K562 (cell line): ENCODE measurements around the gene PRELID2. TPM values are rescaled to one million over a fixed set of nuclear protein-coding genes. Genes with fewer than 3 reads are reported as not detected.

Experiments
- ATAC-seq: fragments of 200-7000 bp; cut with Tn5 transposase; 3 replicates; pipeline ENCODE4 v1.9.1; 2020; ENCODE audit warnings: moderate library complexity
- Bru-seq: library from RNA; stranded (reverse); fragments of 400-500 nt; gene quantifications from one replicate; lab custom pipeline; 2021; lab: Mats Ljungman, UMichigan
- BruChase-seq, 2 experiments: library from RNA; stranded (reverse); fragments of 400-500 nt; gene quantifications; one replicate each; lab custom pipeline; 2021; lab: Mats Ljungman, UMichigan
- BruUV-seq: library from RNA; stranded (reverse); fragments of 400-500 nt; replicated peaks from 2 replicates; lab custom pipeline; 2021; lab: Mats Ljungman, UMichigan
- CTCF ChIA-PET: fragments of 300-600 bp; formaldehyde crosslinking; extraction: SDS; loops from one replicate; lab custom pipeline; 2021; ENCODE audit warnings: low intra/inter-chr PET ratio; lab: Yijun Ruan, JAX
- POLR2A ChIA-PET: fragments of 300-600, 350-650 bp; sonication (Branson Sonifier 250); formaldehyde crosslinking; extraction: SDS; loops from one replicate; lab custom pipeline; 2021; ENCODE audit warnings: antibody characterized with exemption, inconsistent platforms; lab: Yijun Ruan, JAX
- DNase-seq, 4 experiments: peaks; one replicate each; pipeline versions ENCODE4 v3.0.0 to v3.0.0-alpha.2; 2011 to 2018; ENCODE audit warnings: low spot score in 3 of 4, mixed read lengths in 3 of 4; ENCODE audit errors: extremely low read depth in 1 of 4
- FAIRE-seq: peaks from 2 replicates; lab custom pipeline; 2011; peaks lifted over from hg19 to GRCh38; lab: Jason Lieb, UNC
- H2AFZ ChIP-seq: 2 replicates; pipeline ENCODE4 v1.6.0; 2011; ENCODE audit warnings: low read depth, low read length, control low read depth, inconsistent platforms
- H3K27ac ChIP-seq: fragments of 200-600 bp; 3 replicates; pipeline ENCODE4 v1.8.0; 2011; ENCODE audit warnings: low read depth, mild to moderate bottlenecking, control low read depth, inconsistent platforms, low read length, moderate library complexity, mixed read lengths; ENCODE audit errors: extremely low read depth
- H3K27me3 ChIP-seq, 2 experiments: fragments of 300-600 bp in 1 of 2; 2 replicates in 1 of 2; 3 replicates in 1 of 2; pipeline versions ENCODE4 v1.6.0 to v1.8.0; 2011; ENCODE audit warnings: inconsistent platforms in 2 of 2, low read length in 2 of 2, mild to moderate bottlenecking in 1 of 2, mixed read lengths in 1 of 2, moderate library complexity in 1 of 2; ENCODE audit not compliant: control insufficient read depth in 2 of 2, insufficient read depth in 2 of 2
- H3K36me3 ChIP-seq: fragments of 300-600 bp; 3 replicates; pipeline ENCODE4 v1.8.0; 2011; ENCODE audit warnings: mild to moderate bottlenecking, low read length, inconsistent platforms; ENCODE audit not compliant: control insufficient read depth, insufficient read depth
- H3K4me1 ChIP-seq, 2 experiments: fragments of 200-600 bp in 1 of 2; replicated peaks in 1 of 2; 2 replicates in 1 of 2; 3 replicates in 1 of 2; pipeline versions ENCODE4 v1.5.1 to v1.8.0; 2011; ENCODE audit warnings: inconsistent platforms in 2 of 2, low read length in 2 of 2, mild to moderate bottlenecking in 1 of 2, mixed read lengths in 1 of 2, moderate library complexity in 1 of 2; ENCODE audit not compliant: control insufficient read depth in 2 of 2, insufficient read depth in 2 of 2
- H3K4me2 ChIP-seq: 2 replicates; pipeline ENCODE4 v1.6.1; 2011; ENCODE audit warnings: low read length, control low read depth, inconsistent platforms, mixed read lengths; ENCODE audit not compliant: insufficient read depth
- H3K4me3 ChIP-seq: fragments of 200-600 bp; sonication (generic), shearing (Covaris generic); 2 replicates; pipeline ENCODE4 v1.5.1; 2016; ENCODE audit warnings: control low read depth, inconsistent platforms
- H3K79me2 ChIP-seq: fragments of 200-600 bp; 3 replicates; pipeline ENCODE4 v1.8.0; 2011; ENCODE audit warnings: low read length, inconsistent platforms; ENCODE audit not compliant: control insufficient read depth, insufficient read depth
- H3K9ac ChIP-seq, 2 experiments: 2 replicates each; pipeline versions ENCODE4 v1.6.0 to v1.6.1; 2011; ENCODE audit warnings: low read depth in 2 of 2, low read length in 2 of 2, control low read depth in 1 of 2, inconsistent platforms in 1 of 2, mild to moderate bottlenecking in 1 of 2, mixed read lengths in 1 of 2; ENCODE audit not compliant: insufficient read depth in 1 of 2
- H3K9me1 ChIP-seq: one replicate; pipeline ENCODE4 v1.6.0; 2011; ENCODE audit warnings: inconsistent platforms, mild to moderate bottlenecking, low read length, moderate library complexity; ENCODE audit not compliant: control insufficient read depth, insufficient read depth
- H3K9me3 ChIP-seq: replicated peaks from 2 replicates; pipeline ENCODE4 v1.5.1; 2011; ENCODE audit warnings: low read depth, low read length, inconsistent platforms; ENCODE audit not compliant: control insufficient read depth, insufficient read depth
- H4K20me1 ChIP-seq: replicated peaks from 2 replicates; pipeline ENCODE4 v1.6.1; 2011; ENCODE audit warnings: low read length, inconsistent platforms, mixed read lengths; ENCODE audit not compliant: control insufficient read depth, insufficient read depth
- MGA ChIP-seq: fragments of 450-650 bp; IDR thresholded peaks from 2 replicates; pipeline ENCODE4 v1.6.1; 2016; ENCODE audit warnings: mild to moderate bottlenecking, moderate library complexity
- TCF7 ChIP-seq: sonication (generic); IDR thresholded peaks from 2 replicates; pipeline ENCODE4 v1.6.1; 2016; ENCODE audit warnings: antibody characterized with exemption, borderline replicate concordance
- WGBS: fragments of 100-300 bp; shearing (Covaris generic); methylation state at CpG from one replicate; pipeline ENCODE4 v1.1.6; 2016; ENCODE audit warnings: low coverage, mixed read lengths; ENCODE audit not compliant: insufficient coverage; ENCODE audit errors: missing lambda C conversion rate; 5-methylcytosine and 5-hydroxymethylcytosine counted together
- in situ Hi-C: fragments of 300-500 bp; cut with MboI; formaldehyde crosslinking; loops from 4 replicates; pipeline ENCODE4 v1.15.0; 2018; ENCODE audit warnings: inconsistent platforms, mixed read lengths
- intact Hi-C: fragments of 100-400 bp; cut with micrococcal nuclease; formaldehyde crosslinking; loops from 2 replicates; pipeline ENCODE4 v1.14.2; 2022
- long read RNA-seq, 3 experiments: library from polyadenylated mRNA in 2 of 3; library from RNA in 1 of 3; unstranded in 2 of 3; stranded (forward) in 1 of 3; transcript quantifications; one replicate each; pipeline ENCODE4 v2.0.0, GENCODE V29; 2019 to 2022
- polyA minus RNA-seq, 3 experiments: library from RNA; depleted of rRNA, polyadenylated mRNA; stranded (reverse); fragments of >200 nt; gene quantifications; 2 replicates each; pipeline ENCODE4 v1.2.3, GENCODE V29; 2011
- polyA plus RNA-seq, 8 experiments: library from polyadenylated mRNA; depleted of rRNA in 4 of 8; stranded (reverse) in 5 of 8; unstranded in 3 of 8; fragments of >200 nt; fragmentation: Nextera tagmentation in 2 of 8; fragmentation: Illumina TruSeq in 1 of 8; extraction: Ambion mirVana in 2 of 8; extraction: Trizol in 1 of 8; gene quantifications; 2 replicates each; pipeline versions ENCODE4 v1.2.1 to v1.2.3, GENCODE V29; 2011 to 2014; ENCODE audit warnings: inconsistent platforms in 1 of 8, missing spikeins in 1 of 8
- total RNA-seq, 7 experiments: library from RNA; depleted of rRNA in 6 of 7; stranded (reverse); fragments of >200 nt in 6 of 7; fragmentation: Illumina TruSeq in 2 of 7; extraction: Trizol in 2 of 7; gene quantifications; 2 replicates each; pipeline versions ENCODE4 v1.2.1 to v1.2.3, GENCODE V29; 2011 to 2021; ENCODE audit warnings: low replicate concordance in 1 of 7

The PRELID2 gene
- 98.0 and 157 TPM in 2 replicates for total RNA-seq (2011; cell fraction: chromatin; rRNA removed; ENCODE audit: low replicate concordance)
- total RNA-seq (2011; cell fraction: nucleolus; rRNA removed): 44.4 and 52.9 TPM in 2 replicates
- total RNA-seq (2011; cell fraction: nucleoplasm; rRNA removed): 98.7 and 150 TPM in 2 replicates
- total RNA-seq (2014; rRNA removed): 42.7 and 68.2 TPM in 2 replicates
- 34.1 and 36.8 TPM in 2 replicates for total RNA-seq (2014; rRNA removed; fragmentation: Illumina TruSeq; extraction: Trizol)
- total RNA-seq (2015; rRNA removed; fragmentation: Illumina TruSeq; extraction: Trizol): 27.3 and 30.1 TPM in 2 replicates
- 20.1 and 23.7 TPM in 2 replicates for total RNA-seq (2021)
- 23.0 and 28.8 TPM in 2 replicates for polyA plus RNA-seq (2011; rRNA removed)
- 4.8 and 12.2 TPM in 2 replicates for polyA plus RNA-seq (2011; cell fraction: cytosol; rRNA removed)
- 24.7 and 26.4 TPM in 2 replicates for polyA plus RNA-seq (2011; cell fraction: nucleus; rRNA removed)
- polyA plus RNA-seq (2012): 13.1 and 14.4 TPM in 2 replicates
- polyA plus RNA-seq (2014; fragmentation: Illumina TruSeq; extraction: Trizol): 21.5 and 23.9 TPM in 2 replicates
- 1 to 10 TPM; 6.4 to 7.8 TPM for polyA plus RNA-seq (2014; fragmentation: Nextera tagmentation; extraction: Ambion mirVana)
- polyA plus RNA-seq (2014; rRNA removed): 34.7 and 35.0 TPM in 2 replicates
- polyA minus RNA-seq (2011; rRNA and poly(A)+ RNA removed): 56.7 and 88.0 TPM in 2 replicates
- 18.0 and 22.5 TPM in 2 replicates for polyA minus RNA-seq (2011; cell fraction: cytosol; rRNA and poly(A)+ RNA removed)
- polyA minus RNA-seq (2011; cell fraction: nucleus; rRNA and poly(A)+ RNA removed): 77.7 and 125 TPM in 2 replicates
- percentile 77 among the genes with signal in this experiment for Bru-seq, nascent RNA
- BruChase-seq, experiment 1, labeled RNA remaining after a 2-hour chase: percentile 75 among the genes with signal in this experiment
- BruChase-seq, experiment 2, labeled RNA remaining after a 6-hour chase: percentile 77 among the genes with signal in this experiment
- long read RNA-seq, experiment 1, transcript PRELID2-202 (8 exons, 1,102 nt): major isoform, 12 of 95 reads
- long read RNA-seq, experiment 1, partial matches to known transcripts: 1 of 95 reads
- long read RNA-seq, experiment 1, other reads (novel, unspliced or antisense): 81 of 95 reads
- long read RNA-seq, experiment 2, partial matches to known transcripts: 1 of 26 reads
- long read RNA-seq, experiment 2, other reads (novel, unspliced or antisense): 21 of 26 reads
- long read RNA-seq, experiment 3, partial matches to known transcripts: 2 of 36 reads
- long read RNA-seq, experiment 3, other reads (novel, unspliced or antisense): 30 of 36 reads

GRCh38 chr5:145834917-145835847, at the start of gene PRELID2:
TSS of gene PRELID2 (minus strand) at chr5:145835342. CDS start at chr5:145835251, 91 bp downstream.
- no peaks in the 10 kb centered on the region for H3K27me3 ChIP-seq
- H3K79me2 ChIP-seq: peaks cover 45% of the 10 kb centered on the region
- ATAC-seq (peak; percentile 95), DNase-seq (peak; percentile 90 to 97 (median 90)), FAIRE-seq (peak; percentile 85)
- CTCF ChIA-PET: no interaction called here
- intact Hi-C loops (loop anchor here (2.0 to 5.0 kb wide), 3 partner anchors 20 to 1633 kb away; no protein-coding TSS in a partner anchor), in situ Hi-C loops (loop anchor here (5.0 to 10.0 kb wide), 2 partner anchors 52 to 370 kb away; partner anchors contain the start of gene RBM27)
- peaks cover 14 to 54% of the 10 kb centered on the region in 2 experiments for H3K4me1 ChIP-seq
- H3K4me3 ChIP-seq: peak within 1 kb of the TSS; percentile 80
- peak within 1 kb of the TSS; percentile 87 for H3K27ac ChIP-seq
- no peaks in the 10 kb centered on the region for H3K36me3 ChIP-seq
- H3K4me2 ChIP-seq: peak within 1 kb of the TSS; percentile 95
- BruUV-seq: TSS peak; percentile 97
- H2AFZ ChIP-seq: peak within 1 kb of the TSS; percentile 98
- no peaks in the 10 kb centered on the region for H3K9me3 ChIP-seq
- peak within 1 kb of the TSS; percentile 87 to 93 for H3K9ac ChIP-seq
- H4K20me1 ChIP-seq: no peaks in the 10 kb centered on the region
- POLR2A ChIA-PET: interaction anchor here (0.6 to 2.7 kb wide), 11 partner anchors 10 to 290 kb away, joined by 3 to 19 read pairs (median 4); no protein-coding TSS in a partner anchor
- no peaks in the 10 kb centered on the region for H3K9me1 ChIP-seq
- 2% methylated on average over 48 of the region's 71 CpGs for WGBS
- TF ChIP-seq TCF7 (no peak; the same call in 1 of the 2 replicates), MGA (peak; percentile 75)
